ENCODE data around the gene AMZ1. TPM values are rescaled to one million over a fixed set of nuclear protein-coding genes. Genes with fewer than 3 reads are reported as not detected.

Gene AMZ1
- total RNA-seq, 2 donors from 2014 or later: 0.32 to 0.76 TPM

DNA sequence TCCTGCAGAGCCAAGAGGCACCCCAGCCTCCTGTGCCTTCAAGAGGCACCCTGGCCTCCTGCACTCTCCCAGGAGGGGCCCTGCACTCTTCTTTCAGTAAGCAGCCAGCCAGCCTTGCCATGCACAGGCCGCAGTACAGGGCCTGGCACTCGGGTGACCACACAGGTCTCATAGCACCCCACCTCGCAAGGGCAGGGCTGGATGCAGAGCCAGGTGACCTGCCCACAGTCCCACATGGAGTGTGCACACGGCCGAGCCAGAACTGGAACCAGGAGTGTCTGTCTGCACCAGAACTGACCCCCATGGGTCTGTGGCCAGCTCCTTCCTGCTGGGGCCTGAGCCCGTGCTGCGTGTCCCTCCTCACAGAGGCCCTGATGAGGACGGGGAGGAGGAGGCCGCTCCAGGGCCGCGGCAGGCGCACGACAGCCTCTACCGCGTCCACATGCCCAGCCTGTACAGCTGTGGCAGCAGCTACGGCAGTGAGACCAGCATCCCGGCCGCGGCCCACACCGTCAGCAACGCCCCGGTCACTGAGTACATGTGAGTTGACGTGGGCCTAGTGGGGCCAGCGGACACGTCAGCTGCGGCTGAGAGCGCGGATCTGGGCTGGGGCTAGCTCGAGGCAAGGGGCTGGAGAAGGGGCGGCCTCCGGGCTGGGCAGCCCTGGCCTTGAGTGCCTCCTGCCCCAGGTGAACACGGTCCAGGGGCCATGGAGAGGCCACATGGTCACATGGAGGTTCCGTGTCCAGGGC is 29.9 kb upstream of the AMZ1 start:
- no peak overlapping the region for H3K4me3 Mint-ChIP-seq
- no peaks in the 10 kb centered on the region for H3K4me1 Mint-ChIP-seq
- no peak overlapping the region for H3K27ac Mint-ChIP-seq
- H3K27me3 Mint-ChIP-seq: no peaks in the 10 kb centered on the region
- DNase-seq (no peak), ATAC-seq (no peak)
- H3K36me3 Mint-ChIP-seq (ENCODE audit: low read depth): no peaks in the 10 kb centered on the region
- no peaks in the 10 kb centered on the region for H3K9me3 ChIP-seq (ENCODE audit: control insufficient read depth, low read length, poor library complexity, severe bottlenecking)

DNA sequence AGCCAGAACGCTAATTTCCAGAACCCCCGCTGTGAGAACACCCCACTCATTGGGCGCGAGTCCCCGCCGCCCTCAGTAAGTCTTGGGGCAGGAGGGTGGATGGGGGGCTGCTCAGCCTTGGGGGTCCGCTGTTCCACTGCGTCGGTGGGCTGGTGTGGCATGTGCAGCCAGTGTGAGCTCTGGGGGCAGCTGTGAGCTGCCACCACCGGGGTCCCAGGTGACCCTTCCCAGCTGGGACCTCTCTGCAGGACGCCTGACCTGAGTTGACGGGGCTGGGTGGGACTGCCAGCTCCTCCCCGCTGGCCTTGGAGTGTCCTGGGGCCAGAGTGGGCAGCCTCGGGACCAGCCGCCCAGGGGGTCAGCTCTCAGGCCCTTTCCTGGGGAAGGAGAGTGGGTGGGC is 29.1 kb upstream of the AMZ1 start:
- DNase-seq (no peak), ATAC-seq (no peak)
- H3K4me1 Mint-ChIP-seq: no peaks in the 10 kb centered on the region
- H3K27ac Mint-ChIP-seq: no peak overlapping the region
- H3K9me3 ChIP-seq (ENCODE audit: control insufficient read depth, low read length, poor library complexity, severe bottlenecking): no peaks in the 10 kb centered on the region
- H3K36me3 Mint-ChIP-seq (ENCODE audit: low read depth): no peaks in the 10 kb centered on the region
- H3K4me3 Mint-ChIP-seq: no peak overlapping the region
- no peaks in the 10 kb centered on the region for H3K27me3 Mint-ChIP-seq

DNA sequence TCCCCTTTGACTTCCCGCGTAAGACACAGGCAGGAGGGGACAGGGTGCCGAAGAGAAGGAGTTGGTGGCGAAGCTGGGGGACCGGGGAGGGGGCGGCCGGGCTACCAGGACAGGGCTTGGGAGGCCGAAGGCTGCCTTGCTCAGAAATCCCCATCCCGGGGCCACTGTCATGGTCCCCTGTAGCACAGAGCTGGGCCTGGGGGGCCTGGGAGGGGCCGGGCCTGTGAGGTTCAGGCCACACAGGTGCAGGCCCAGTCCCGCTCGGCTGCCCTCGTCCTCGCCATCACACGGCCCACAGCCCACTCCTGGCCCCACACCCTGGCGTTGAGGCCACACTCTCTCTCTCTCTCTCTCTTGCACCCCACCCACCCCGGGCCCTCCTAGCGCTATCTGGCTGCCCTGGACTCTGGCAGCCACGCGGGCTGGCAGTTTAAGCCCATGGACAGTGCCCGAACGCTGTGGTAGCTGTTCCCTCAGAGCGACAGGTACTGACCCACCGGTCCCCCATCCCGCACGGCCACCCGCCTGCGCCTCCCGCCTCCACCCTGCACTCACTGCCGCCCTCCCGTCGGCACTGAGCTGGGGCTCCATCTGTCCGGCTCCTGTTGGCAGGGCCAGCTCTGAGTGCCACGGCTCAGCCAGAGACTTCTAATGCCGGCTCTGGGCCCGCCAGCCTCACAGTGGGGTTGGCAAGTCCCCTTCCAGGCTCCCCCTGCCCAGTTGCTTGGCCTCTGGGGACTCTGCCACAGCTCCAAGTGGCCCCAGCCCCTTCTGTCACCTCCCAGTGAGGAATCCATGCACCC is 28.2 kb upstream of the AMZ1 start:
- Mint-ChIP-seq H3K4me1 (no peaks in the 10 kb centered on the region), H3K4me3 (no peak overlapping the region), H3K36me3 (ENCODE audit: low read depth) (no peaks in the 10 kb centered on the region), H3K27ac (no peak overlapping the region), H3K27me3 (no peaks in the 10 kb centered on the region)
- DNase-seq (no peak), ATAC-seq (no peak)
- no peaks in the 10 kb centered on the region for H3K9me3 ChIP-seq (ENCODE audit: control insufficient read depth, low read length, poor library complexity, severe bottlenecking)

DNA sequence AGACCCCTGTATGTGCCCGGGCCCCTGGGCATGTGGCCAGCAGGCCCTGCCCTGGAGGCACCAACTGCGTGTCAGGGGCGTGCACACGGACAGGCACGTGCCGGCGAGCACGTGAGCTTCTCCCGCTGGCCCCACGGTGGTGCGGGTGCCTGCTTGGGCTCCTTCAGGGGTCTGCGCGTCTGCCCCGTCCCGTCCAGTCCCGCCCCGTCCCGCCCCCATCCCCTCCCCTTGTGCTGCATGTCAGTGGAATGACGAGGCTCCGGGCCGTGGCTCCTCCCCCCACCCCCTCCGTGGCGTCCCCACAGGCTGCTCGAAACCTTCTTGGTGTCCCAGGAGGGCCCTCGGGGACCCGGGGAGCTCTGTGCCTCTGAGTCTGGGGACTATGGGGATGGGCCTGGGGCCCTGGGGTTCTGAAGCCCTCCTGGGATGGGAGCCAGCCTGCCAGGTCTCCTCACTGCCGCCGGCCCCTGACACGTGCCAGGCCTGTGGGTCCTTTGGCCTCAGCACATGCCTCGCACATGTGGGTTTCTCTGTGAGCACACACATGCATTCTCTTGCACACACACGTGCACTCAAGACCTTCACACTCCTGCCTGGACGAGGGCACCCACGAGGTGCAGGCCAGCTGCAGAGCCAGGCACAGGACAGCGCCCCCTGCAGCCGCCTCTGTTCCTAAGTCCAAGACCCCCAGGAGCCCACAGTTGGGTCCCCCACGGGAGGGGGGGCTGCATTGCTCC is 27.5 kb upstream of the AMZ1 start:
- DNase-seq: no peak

DNA sequence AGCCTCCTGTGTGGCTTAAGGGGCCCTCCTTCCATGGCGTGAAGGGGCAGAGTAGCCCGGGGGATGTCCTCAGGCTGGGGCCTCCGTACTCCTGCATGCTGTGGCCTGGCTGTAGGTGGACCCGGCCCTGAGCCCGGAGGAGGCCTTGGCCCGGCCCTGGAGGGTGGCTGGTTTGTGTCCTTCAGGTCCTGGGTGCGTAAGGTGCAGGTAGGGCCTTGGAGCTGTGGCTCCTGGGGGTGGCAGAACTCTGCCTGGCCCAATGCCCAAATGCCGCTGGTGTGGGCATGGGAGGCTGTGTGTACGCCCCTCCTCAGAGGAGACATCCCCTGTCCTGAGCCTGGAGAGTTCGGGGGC is 26.9 kb upstream of the AMZ1 start:
- H3K4me3 Mint-ChIP-seq: no peak overlapping the region
- H3K36me3 Mint-ChIP-seq (ENCODE audit: low read depth): no peaks in the 10 kb centered on the region
- H3K27ac Mint-ChIP-seq: no peak overlapping the region
- H3K27me3 Mint-ChIP-seq: no peaks in the 10 kb centered on the region
- no peaks in the 10 kb centered on the region for H3K9me3 ChIP-seq (ENCODE audit: control insufficient read depth, low read length, poor library complexity, severe bottlenecking)
- H3K4me1 Mint-ChIP-seq: no peaks in the 10 kb centered on the region
- ATAC-seq (no peak), DNase-seq (no peak)

More for the DNA sequence above, 27.5 kb upstream of the AMZ1 start:
- H3K27me3 Mint-ChIP-seq: no peaks in the 10 kb centered on the region
- no peak overlapping the region for H3K4me3 Mint-ChIP-seq
- H3K4me1 Mint-ChIP-seq: no peaks in the 10 kb centered on the region
- no peak overlapping the region for H3K27ac Mint-ChIP-seq
- no peaks in the 10 kb centered on the region for H3K9me3 ChIP-seq (ENCODE audit: control insufficient read depth, low read length, poor library complexity, severe bottlenecking)
- no peak for ATAC-seq
- H3K36me3 Mint-ChIP-seq (ENCODE audit: low read depth): no peaks in the 10 kb centered on the region

DNA sequence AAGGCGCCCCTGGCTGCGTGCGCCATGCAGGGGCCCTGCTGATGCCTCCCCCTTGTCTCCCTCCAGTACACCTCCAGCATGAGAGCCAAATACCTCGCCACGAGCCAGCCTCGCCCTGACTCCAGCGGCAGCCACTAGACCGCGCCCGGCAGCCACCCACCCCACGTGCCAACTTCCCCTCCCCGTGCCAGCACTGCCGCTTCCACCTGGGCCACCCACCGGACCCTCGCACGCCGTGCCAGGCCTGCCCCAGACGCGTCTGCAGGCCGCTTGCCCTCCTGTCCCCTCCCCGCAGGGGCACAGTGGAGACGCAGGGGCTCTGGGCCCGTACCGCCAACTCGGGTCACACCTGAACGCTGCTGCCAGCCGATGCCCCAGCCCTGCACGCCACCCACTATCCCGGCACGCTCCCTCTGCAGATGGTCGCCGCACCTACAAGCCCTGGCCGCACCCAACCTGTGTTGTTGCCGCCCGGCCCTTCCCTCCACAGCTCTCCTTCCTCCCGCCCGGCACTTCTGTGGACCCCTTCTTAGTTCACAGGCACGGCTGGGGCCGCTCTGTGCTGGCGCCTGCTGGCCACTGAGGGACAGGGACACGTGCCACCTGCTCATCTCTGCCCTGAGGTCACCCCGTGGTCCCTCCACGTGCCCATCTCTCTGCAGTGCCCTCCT is 26.3 kb upstream of the AMZ1 start:
- no peaks in the 10 kb centered on the region for H3K4me1 Mint-ChIP-seq
- H3K9me3 ChIP-seq (ENCODE audit: control insufficient read depth, low read length, poor library complexity, severe bottlenecking): no peaks in the 10 kb centered on the region
- H3K4me3 Mint-ChIP-seq: peak overlapping the region; percentile 45
- H3K27me3 Mint-ChIP-seq: no peaks in the 10 kb centered on the region
- ATAC-seq: no peak
- H3K36me3 Mint-ChIP-seq (ENCODE audit: low read depth): no peaks in the 10 kb centered on the region
- H3K27ac Mint-ChIP-seq: no peak overlapping the region
- DNase-seq: no peak

DNA sequence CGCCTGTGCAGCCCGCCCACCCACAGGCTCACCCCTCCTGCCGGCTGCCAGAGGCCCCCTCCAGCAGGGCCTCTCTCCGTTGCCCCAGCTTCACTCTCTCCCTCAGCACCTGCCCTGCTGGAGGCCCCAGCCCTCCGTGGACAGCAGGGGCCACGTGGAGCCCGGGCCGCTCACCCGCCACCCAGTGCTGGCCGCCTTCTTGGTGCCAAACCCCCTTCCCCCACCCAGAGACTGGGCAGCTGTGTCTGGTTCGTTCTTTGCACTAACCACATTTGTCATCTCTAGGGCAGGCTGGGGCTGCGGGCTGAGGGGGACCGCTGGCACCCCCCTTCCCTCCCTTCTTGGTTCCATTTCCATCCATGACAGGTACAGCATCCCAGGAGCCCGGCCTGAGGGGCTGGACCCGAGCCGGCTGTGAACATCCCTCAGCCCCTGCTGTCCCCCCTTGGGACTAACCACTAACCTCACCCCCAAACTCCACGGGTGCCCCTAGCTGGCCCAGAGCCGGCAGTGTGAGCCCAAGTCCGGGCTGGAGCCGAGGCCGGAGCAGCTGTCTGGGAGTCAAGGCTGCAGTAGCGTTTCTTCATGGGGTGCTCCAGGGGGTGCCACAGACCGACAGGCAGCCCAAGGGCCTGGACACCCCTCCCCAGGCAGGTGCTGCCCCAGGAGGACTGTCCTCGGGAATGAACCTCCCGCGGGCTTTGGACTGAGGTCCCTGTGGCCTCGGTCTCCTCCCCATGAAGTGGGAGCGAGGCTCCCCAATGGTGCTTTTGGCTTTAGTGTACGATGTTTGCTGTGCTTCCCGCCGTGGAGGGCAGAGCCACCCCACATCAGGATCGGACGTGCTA is 25.5 kb upstream of the AMZ1 start:
- DNase-seq: no peak
- no peak overlapping the region for H3K27ac Mint-ChIP-seq

DNA sequence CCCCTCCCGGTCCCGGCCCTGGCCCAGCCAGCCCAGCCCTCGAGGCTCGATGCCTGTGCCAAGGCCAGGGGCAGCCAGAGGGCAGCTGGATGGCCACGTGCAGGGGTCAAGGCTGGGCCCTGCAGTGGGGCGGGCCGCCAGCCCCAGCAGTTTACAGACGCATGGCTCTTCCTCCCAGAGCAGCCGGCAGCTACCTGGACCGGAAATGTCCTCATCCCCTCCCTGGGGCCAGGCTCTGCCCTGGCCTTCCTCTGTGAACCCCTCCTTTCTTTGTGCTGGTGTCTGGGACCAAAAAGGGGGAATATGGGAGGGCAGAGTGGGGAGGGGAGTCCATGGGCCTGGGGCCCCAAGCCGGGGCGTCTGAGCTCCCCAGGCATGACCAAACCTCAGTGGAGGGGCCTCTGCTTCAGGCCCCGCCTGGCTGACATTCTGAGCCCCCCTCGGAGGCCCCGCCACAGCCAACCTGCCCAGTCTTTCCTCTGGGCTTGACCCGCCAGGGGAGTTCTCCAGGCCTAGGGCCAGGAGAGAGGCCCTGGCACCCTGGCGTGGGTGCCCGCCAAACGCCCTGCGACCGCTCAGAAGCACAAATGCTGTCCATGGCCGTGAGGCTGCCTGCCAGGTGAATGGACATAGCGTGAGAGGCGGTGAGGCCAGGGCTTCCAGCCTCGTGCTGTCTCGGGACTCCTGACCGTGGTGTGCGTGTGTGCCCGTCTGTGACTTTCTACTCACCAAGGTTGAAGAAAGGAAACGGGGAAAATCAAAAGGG is 24.7 kb upstream of the AMZ1 start:
- Mint-ChIP-seq H3K4me1 (no peaks in the 10 kb centered on the region), H3K36me3 (ENCODE audit: low read depth) (no peaks in the 10 kb centered on the region), H3K27ac (no peak overlapping the region), H3K27me3 (peaks cover 13% of the 10 kb centered on the region), H3K4me3 (no peak overlapping the region)
- ATAC-seq: no peak
- H3K9me3 ChIP-seq (ENCODE audit: control insufficient read depth, low read length, poor library complexity, severe bottlenecking): no peaks in the 10 kb centered on the region
- DNase-seq: no peak

More for the DNA sequence above, 25.5 kb upstream of the AMZ1 start:
- Mint-ChIP-seq H3K4me1 (no peaks in the 10 kb centered on the region), H3K27me3 (peaks cover 6% of the 10 kb centered on the region), H3K4me3 (no peak overlapping the region), H3K36me3 (ENCODE audit: low read depth) (no peaks in the 10 kb centered on the region)
- no peaks in the 10 kb centered on the region for H3K9me3 ChIP-seq (ENCODE audit: control insufficient read depth, low read length, poor library complexity, severe bottlenecking)
- ATAC-seq: no peak

DNA sequence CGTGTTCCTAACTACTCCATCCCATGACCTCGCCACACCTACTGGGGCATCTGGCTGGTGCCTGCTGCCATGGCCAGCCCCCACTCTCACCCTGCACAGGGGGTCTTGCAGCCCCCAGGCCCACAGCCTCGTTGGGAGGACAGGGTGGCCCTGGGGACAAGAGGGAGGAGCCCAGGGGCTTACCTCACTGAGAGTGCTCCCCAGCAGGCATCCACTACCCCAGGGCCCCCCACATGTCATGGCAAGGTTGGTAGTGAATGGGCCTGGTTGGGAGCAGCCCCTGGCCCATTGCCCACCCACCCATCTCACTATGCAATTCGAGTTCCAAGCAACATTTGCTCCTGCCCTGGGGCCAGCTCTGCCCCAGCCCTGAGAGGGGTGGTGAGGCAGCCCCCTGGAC is 24.0 kb upstream of the AMZ1 start:
- ATAC-seq (no peak), DNase-seq (no peak)
- H3K27ac Mint-ChIP-seq: no peak overlapping the region
- peaks cover 15% of the 10 kb centered on the region for H3K27me3 Mint-ChIP-seq
- no peak overlapping the region for H3K4me3 Mint-ChIP-seq
- no peaks in the 10 kb centered on the region for H3K36me3 Mint-ChIP-seq (ENCODE audit: low read depth)
- H3K9me3 ChIP-seq (ENCODE audit: control insufficient read depth, low read length, poor library complexity, severe bottlenecking): no peaks in the 10 kb centered on the region
- no peaks in the 10 kb centered on the region for H3K4me1 Mint-ChIP-seq

DNA sequence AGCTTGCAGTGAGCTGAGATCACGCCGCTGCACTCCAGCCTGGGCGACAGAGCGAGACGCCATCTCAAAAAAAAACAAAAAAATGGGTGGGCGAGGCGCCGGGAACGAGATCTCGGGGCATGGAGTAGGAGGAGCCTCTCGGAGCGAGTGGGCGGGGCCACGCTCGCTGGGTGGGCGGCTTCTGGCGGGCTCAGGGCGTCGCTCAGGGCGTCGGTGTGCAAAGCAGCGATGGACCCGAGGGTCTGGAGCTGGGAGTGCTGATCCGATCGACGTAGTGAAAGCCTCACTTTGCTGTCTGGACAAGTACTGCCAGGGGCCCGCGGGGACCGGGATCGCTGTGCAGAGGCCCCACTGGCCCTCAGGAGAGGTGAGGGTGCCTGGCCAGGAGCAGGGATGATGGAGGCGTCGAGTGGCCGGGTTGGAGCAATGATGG is 22.6 kb upstream of the AMZ1 start:
- no peaks in the 10 kb centered on the region for H3K4me1 Mint-ChIP-seq
- DNase-seq (no peak), ATAC-seq (no peak)
- H3K27ac Mint-ChIP-seq: no peak overlapping the region
- H3K9me3 ChIP-seq (ENCODE audit: control insufficient read depth, low read length, poor library complexity, severe bottlenecking): no peaks in the 10 kb centered on the region
- H3K27me3 Mint-ChIP-seq: peaks cover 16% of the 10 kb centered on the region
- H3K36me3 Mint-ChIP-seq (ENCODE audit: low read depth): no peaks in the 10 kb centered on the region
- H3K4me3 Mint-ChIP-seq: no peak overlapping the region

DNA sequence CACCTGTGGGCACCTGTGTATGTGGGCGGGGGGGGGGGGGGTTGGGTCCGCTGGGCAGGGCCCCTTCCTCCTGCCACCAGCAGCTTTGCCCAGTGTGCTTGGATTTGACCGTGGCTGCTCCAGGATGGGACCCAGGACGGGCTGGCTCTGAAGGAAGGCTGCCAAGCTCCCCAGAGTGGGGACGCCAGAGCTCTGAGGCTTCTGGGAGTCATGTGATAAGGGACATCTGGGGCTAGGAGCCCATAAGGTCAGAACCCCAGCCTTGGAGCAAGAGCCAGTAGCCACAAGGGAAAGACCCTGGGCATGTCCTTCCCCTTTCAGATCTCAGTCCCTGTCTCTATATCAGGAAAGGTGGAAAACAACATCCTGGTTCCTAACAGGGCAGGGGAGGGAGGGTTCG is 21.8 kb upstream of the AMZ1 start:
- ATAC-seq: no peak
- Mint-ChIP-seq H3K27ac (no peak overlapping the region), H3K4me3 (no peak overlapping the region), H3K4me1 (peaks cover 7% of the 10 kb centered on the region), H3K36me3 (ENCODE audit: low read depth) (no peaks in the 10 kb centered on the region), H3K27me3 (peaks cover 23% of the 10 kb centered on the region)
- no peaks in the 10 kb centered on the region for H3K9me3 ChIP-seq (ENCODE audit: control insufficient read depth, low read length, poor library complexity, severe bottlenecking)
- DNase-seq: no peak

Data from T-helper 17 cell (primary cell).